Mucosa of stomach (tissue), 1 donor: ENCODE results near the gene STRADB.

Experiments used
- H3K27me3 ChIP-seq: one replicate; pipeline ENCODE4 v1.7.0; 2013; ENCODE audit warnings: mild to moderate bottlenecking, low read length; ENCODE audit not compliant: control insufficient read depth, insufficient read depth
- H3K36me3 ChIP-seq: one replicate; pipeline ENCODE4 v1.7.0; 2013; ENCODE audit warnings: low read length; ENCODE audit not compliant: control insufficient read depth, insufficient read depth
- H3K4me1 ChIP-seq: one replicate; pipeline ENCODE4 v1.7.0; 2013; ENCODE audit warnings: mild to moderate bottlenecking, low read length; ENCODE audit not compliant: control insufficient read depth, insufficient read depth
- H3K4me3 ChIP-seq: one replicate; pipeline ENCODE4 v1.7.0; 2013; ENCODE audit warnings: low read length
- H3K9ac ChIP-seq: one replicate; pipeline ENCODE4 v1.7.0; 2013; ENCODE audit warnings: mild to moderate bottlenecking, low read length, moderate library complexity
- H3K9me3 ChIP-seq: one replicate; pipeline ENCODE4 v1.7.0; 2013; ENCODE audit warnings: mild to moderate bottlenecking, low read length, moderate library complexity; ENCODE audit not compliant: control insufficient read depth
- donor health status: Pancreatic carcinoma.

Gene STRADB

GRCh38 chr2:201522965-201523364, 71.4 kb downstream of the STRADB start:
- no peaks in the 10 kb centered on the region for H3K4me1 ChIP-seq
- H3K9ac ChIP-seq, result no peak overlapping the region
- no peaks in the 10 kb centered on the region for H3K27me3 ChIP-seq
- H3K9me3 ChIP-seq, result no peaks in the 10 kb centered on the region
- H3K4me3 ChIP-seq, result no peak overlapping the region
- H3K36me3 ChIP-seq, result no peaks in the 10 kb centered on the region

GRCh38 chr2:201523506-201523905, 72.0 kb downstream of the STRADB start:
- Histone ChIP-seq H3K9ac (no peak overlapping the region), H3K27me3 (no peaks in the 10 kb centered on the region), H3K4me1 (no peaks in the 10 kb centered on the region), H3K4me3 (no peak overlapping the region), H3K9me3 (no peaks in the 10 kb centered on the region), H3K36me3 (no peaks in the 10 kb centered on the region)
